NT2/D1 (cell line): ENCODE results near the gene PAFAH1B1.
A peak's percentile ranks its signal among the peaks of the same experiment; 100 is the strongest.

Experiments
- DNase-seq: peaks from one replicate; pipeline ENCODE4 v3.0.0-alpha.2; 2011; ENCODE audit warnings: low read depth, low spot score
- H3K27me3 ChIP-seq: 2 replicates; pipeline ENCODE4 v1.6.0; 2011; ENCODE audit warnings: mild to moderate bottlenecking; ENCODE audit not compliant: insufficient read length, insufficient read depth
- H3K36me3 ChIP-seq: 2 replicates; pipeline ENCODE4 v1.6.1; 2011; ENCODE audit warnings: mild to moderate bottlenecking, low read length, mixed read lengths; ENCODE audit not compliant: insufficient read depth, insufficient read length
- H3K4me1 ChIP-seq: 2 replicates; pipeline ENCODE4 v1.5.1; 2011; ENCODE audit not compliant: insufficient read depth, insufficient read length
- H3K4me3 ChIP-seq: 2 replicates; pipeline ENCODE4 v1.5.1; 2011; ENCODE audit warnings: low read depth; ENCODE audit not compliant: insufficient read length
- H3K9ac ChIP-seq: 2 replicates; pipeline ENCODE4 v1.6.0; 2011; ENCODE audit warnings: low read depth; ENCODE audit not compliant: insufficient read length
- H3K9me3 ChIP-seq: 2 replicates; pipeline ENCODE4 v1.5.1; 2011; ENCODE audit warnings: mild to moderate bottlenecking, low read length; ENCODE audit not compliant: insufficient read depth
- SUZ12 ChIP-seq: IDR thresholded peaks from 2 replicates; pipeline ENCODE4 v1.6.1; 2011; ENCODE audit not compliant: insufficient read length, insufficient read depth; ENCODE audit errors: extremely low read depth
- YY1 ChIP-seq: IDR thresholded peaks from 2 replicates; pipeline ENCODE4 v1.6.1; 2011; ENCODE audit not compliant: insufficient read length, insufficient read depth
- ZNF274 ChIP-seq: IDR thresholded peaks from 2 replicates; pipeline ENCODE4 v1.6.1; 2011; ENCODE audit warnings: mild to moderate bottlenecking, low read depth, low read length

PAFAH1B1 gene

GRCh38 chr17:2723997-2724783 lies 130.7 kb downstream of the PAFAH1B1 start:
- Histone ChIP-seq H3K9ac (peak overlapping the region; percentile 85), H3K9me3 (no peaks in the 10 kb centered on the region), H3K27me3 (no peaks in the 10 kb centered on the region), H3K4me1 (peaks cover 10% of the 10 kb centered on the region), H3K4me3 (peak overlapping the region; percentile 59), H3K36me3 (no peaks in the 10 kb centered on the region)
- no peak for DNase-seq
- TF ChIP-seq SUZ12, result no peak
- no peak for TF ChIP-seq ZNF274
- TF ChIP-seq YY1, result no peak

- Histone ChIP-seq H3K4me1 (peaks cover 10% of the 10 kb centered on the region), H3K9me3 (no peaks in the 10 kb centered on the region), H3K27me3 (no peaks in the 10 kb centered on the region), H3K4me3 (peak overlapping the region; percentile 59), H3K9ac (peak overlapping the region; percentile 85), H3K36me3 (no peaks in the 10 kb centered on the region)
- DNase-seq, result peak; percentile 57
- TF ChIP-seq YY1, result no peak
- TF ChIP-seq SUZ12, result no peak
- TF ChIP-seq ZNF274, result no peak
These were observed 131.3 kb downstream of the PAFAH1B1 start for GRCh38 chr17:2724784-2725164.

- H3K27me3 ChIP-seq, result no peaks in the 10 kb centered on the region
- H3K4me3 ChIP-seq, result no peak overlapping the region
- DNase-seq, result no peak
These were observed 137.4 kb downstream of the PAFAH1B1 start for GRCh38 chr17:2730764-2731353.

GRCh38 chr17:2731807-2732206 lies 138.4 kb downstream of the PAFAH1B1 start:
- no peaks in the 10 kb centered on the region for H3K9me3 ChIP-seq
- no peak for TF ChIP-seq YY1
- TF ChIP-seq ZNF274, result no peak
- TF ChIP-seq SUZ12, result no peak
- H3K4me3 ChIP-seq, result no peak overlapping the region
- H3K36me3 ChIP-seq, result no peaks in the 10 kb centered on the region
- H3K4me1 ChIP-seq, result peaks cover 2% of the 10 kb centered on the region
- H3K27me3 ChIP-seq, result no peaks in the 10 kb centered on the region
- no peak for DNase-seq
- no peak overlapping the region for H3K9ac ChIP-seq

More at GRCh38 chr17:2730764-2731353, 137.4 kb downstream of the PAFAH1B1 start:
- no peak for TF ChIP-seq ZNF274
- TF ChIP-seq YY1, result no peak
- TF ChIP-seq SUZ12, result no peak
- Histone ChIP-seq H3K9me3 (no peaks in the 10 kb centered on the region), H3K4me1 (peaks cover 2% of the 10 kb centered on the region), H3K9ac (no peak overlapping the region), H3K36me3 (no peaks in the 10 kb centered on the region)

- TF ChIP-seq SUZ12 (no peak), ZNF274 (no peak), YY1 (no peak)
- H3K9me3 ChIP-seq, result no peaks in the 10 kb centered on the region
- no peaks in the 10 kb centered on the region for H3K27me3 ChIP-seq
- no peak overlapping the region for H3K4me3 ChIP-seq
- no peaks in the 10 kb centered on the region for H3K36me3 ChIP-seq
- no peak for DNase-seq
- H3K4me1 ChIP-seq, result peaks cover 2% of the 10 kb centered on the region
- H3K9ac ChIP-seq, result no peak overlapping the region
These were observed 141.5 kb downstream of the PAFAH1B1 start for GRCh38 chr17:2734939-2735338.
